Naive thymus-derived CD4-positive, alpha-beta T cell (primary cell): ENCODE results near the gene TM4SF20. TPM values are rescaled to one million over a fixed set of nuclear protein-coding genes. Genes with fewer than 3 reads are reported as not detected.

ENCODE experiments used
- polyA plus RNA-seq, 2 donors: library from polyadenylated mRNA; unstranded; fragments of 300-500 nt; fragmentation: Illumina TruSeq; gene quantifications; one replicate each; pipeline ENCODE4 v1.2.3, GENCODE V29; 2021
- total RNA-seq, 6 experiments: library from RNA in 5 of 6; stranded (reverse) in 5 of 6; gene quantifications; 1 replicate in 5 of 6; 2 replicates in 1 of 6; pipeline ENCODE4 v1.2.3 and lab custom pipeline; 2021 to 2026

TM4SF20 gene
- total and polyA plus RNA-seq, 7 experiments from 2014 or later, result 0.09 TPM; not detected in 6

Other genes starting within 250 kb of the TM4SF20 start
- under 1 TPM in 2 of 5 experiments, not detected in 3; 0.29 to 0.39 TPM for gene COL4A4, start 215.1 kb downstream of the TM4SF20 start, total RNA-seq
- under 1 TPM; 0.08 TPM for gene COL4A4, start 215.1 kb downstream of the TM4SF20 start, polyA plus RNA-seq
- under 1 TPM in 2 of 5 experiments, not detected in 3; 0.13 to 0.69 TPM for gene COL4A3, start 214.7 kb downstream of the TM4SF20 start, total RNA-seq
- gene COL4A3, start 214.7 kb downstream of the TM4SF20 start, polyA plus RNA-seq, result not detected
- 10 to 100 TPM; 51.7 to 64.7 (median 61.8) TPM for gene MFF, start 54.1 kb downstream of the TM4SF20 start, total RNA-seq
- 100 to 1,000 TPM; 139 to 153 TPM for gene MFF, start 54.1 kb downstream of the TM4SF20 start, polyA plus RNA-seq
- not detected for gene SCYGR1, start 8.6 kb upstream of the TM4SF20 start, total RNA-seq
- gene SCYGR1, start 8.6 kb upstream of the TM4SF20 start, polyA plus RNA-seq, result not detected
- 10 to 100 TPM; 52.8 to 84.5 (median 58.2) TPM for gene AGFG1, start 92.8 kb upstream of the TM4SF20 start, total RNA-seq
- 10 to 100 TPM; 10.6 to 29.5 TPM for gene AGFG1, start 92.8 kb upstream of the TM4SF20 start, polyA plus RNA-seq
- not detected for gene SCYGR2, start 219.6 kb upstream of the TM4SF20 start, total RNA-seq
- gene SCYGR2, start 219.6 kb upstream of the TM4SF20 start, polyA plus RNA-seq, result not detected
- gene SCYGR3, start 235.5 kb upstream of the TM4SF20 start, total RNA-seq, result not detected
- not detected for gene SCYGR3, start 235.5 kb upstream of the TM4SF20 start, polyA plus RNA-seq
- gene SCYGR4, start 238.2 kb upstream of the TM4SF20 start, total RNA-seq, result not detected
- gene SCYGR4, start 238.2 kb upstream of the TM4SF20 start, polyA plus RNA-seq, result not detected